Fibroblast of pulmonary artery (primary cell): ENCODE data around the gene CST9.

Source experiments
- DNase-seq: peaks from one replicate; pipeline ENCODE4 v3.0.0-alpha.2; 2010; ENCODE audit warnings: low read depth
- H3K4me3 ChIP-seq: replicated peaks from 2 replicates; pipeline ENCODE4 v1.5.1; 2011; ENCODE audit warnings: low read depth, mild to moderate bottlenecking, control low read depth, low read length, moderate library complexity
- TF ChIP-seq, protein P1 (sequence below): IDR thresholded peaks from 2 replicates; pipeline ENCODE4 v1.5.1; 2011; ENCODE audit warnings: mild to moderate bottlenecking, control low read depth, low read length, inconsistent platforms; ENCODE audit errors: missing control alignments

The CST9 gene

DNA sequence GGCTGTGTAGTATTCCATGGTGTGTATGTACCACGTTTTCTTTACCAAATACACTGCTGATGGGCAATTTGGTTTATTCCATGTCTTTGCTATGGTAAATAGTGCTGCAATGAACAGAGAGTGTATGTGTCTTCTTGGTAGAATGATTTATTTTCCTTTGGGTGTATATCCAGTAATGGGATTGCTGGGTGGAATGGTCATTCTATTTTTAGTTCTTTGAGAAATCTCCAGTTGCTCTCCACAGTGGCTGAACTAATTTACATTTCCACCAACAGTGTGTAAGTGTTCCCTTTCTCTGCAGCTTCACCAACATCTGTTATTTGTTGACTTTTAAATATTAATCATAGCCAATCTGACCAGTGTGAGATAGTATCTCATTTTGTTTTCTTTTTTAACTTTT lies 51.3 kb downstream of the CST9 start:
- DNase-seq: no peak
- H3K4me3 ChIP-seq: no peak overlapping the region
- TF ChIP-seq, protein P1, sequence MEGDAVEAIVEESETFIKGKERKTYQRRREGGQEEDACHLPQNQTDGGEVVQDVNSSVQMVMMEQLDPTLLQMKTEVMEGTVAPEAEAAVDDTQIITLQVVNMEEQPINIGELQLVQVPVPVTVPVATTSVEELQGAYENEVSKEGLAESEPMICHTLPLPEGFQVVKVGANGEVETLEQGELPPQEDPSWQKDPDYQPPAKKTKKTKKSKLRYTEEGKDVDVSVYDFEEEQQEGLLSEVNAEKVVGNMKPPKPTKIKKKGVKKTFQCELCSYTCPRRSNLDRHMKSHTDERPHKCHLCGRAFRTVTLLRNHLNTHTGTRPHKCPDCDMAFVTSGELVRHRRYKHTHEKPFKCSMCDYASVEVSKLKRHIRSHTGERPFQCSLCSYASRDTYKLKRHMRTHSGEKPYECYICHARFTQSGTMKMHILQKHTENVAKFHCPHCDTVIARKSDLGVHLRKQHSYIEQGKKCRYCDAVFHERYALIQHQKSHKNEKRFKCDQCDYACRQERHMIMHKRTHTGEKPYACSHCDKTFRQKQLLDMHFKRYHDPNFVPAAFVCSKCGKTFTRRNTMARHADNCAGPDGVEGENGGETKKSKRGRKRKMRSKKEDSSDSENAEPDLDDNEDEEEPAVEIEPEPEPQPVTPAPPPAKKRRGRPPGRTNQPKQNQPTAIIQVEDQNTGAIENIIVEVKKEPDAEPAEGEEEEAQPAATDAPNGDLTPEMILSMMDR: no peak
